SK-N-SH (cell line): ENCODE measurements around the gene SEC14L1. TPM values are rescaled to one million over a fixed set of nuclear protein-coding genes. Genes with fewer than 3 reads are reported as not detected.

Experiments
- CTCF ChIA-PET: fragments of 300-600, 350-600 bp; formaldehyde crosslinking; extraction: SDS; loops from one replicate; lab custom pipeline; 2021; lab: Yijun Ruan, JAX
- POLR2A ChIA-PET: fragments of 350-600 bp; sonication (Branson Sonifier 250); formaldehyde crosslinking; extraction: SDS; loops from one replicate; lab custom pipeline; 2020; ENCODE audit warnings: antibody characterized with exemption, inconsistent platforms; lab: Yijun Ruan, JAX
- DNase-seq: peaks from one replicate; pipeline ENCODE4 v3.0.0; 2012
- H2AFZ ChIP-seq: fragments of 200-600 bp; sonication (generic); 2 replicates; pipeline ENCODE4 v1.8.1; 2016; ENCODE audit warnings: antibody characterized with exemption, mild to moderate bottlenecking, low read depth
- H3F3A ChIP-seq: fragments of 200-600 bp; sonication (generic); replicated peaks from 2 replicates; pipeline ENCODE3; 2016; ENCODE audit warnings: antibody characterized with exemption, mild to moderate bottlenecking; ENCODE audit not compliant: insufficient read depth
- H3K27ac ChIP-seq, 2 experiments: fragments of 200-500 bp in 1 of 2; fragments of 200-600 bp in 1 of 2; sonication (Bioruptor generic) in 1 of 2; sonication (generic), shearing (Covaris generic) in 1 of 2; 2 replicates each; pipeline versions ENCODE4 v1.5.1 to v1.6.1; 2014 to 2016; ENCODE audit warnings: low read depth in 2 of 2, inconsistent platforms in 1 of 2, low read length in 1 of 2, mild to moderate bottlenecking in 1 of 2, mixed read lengths in 1 of 2
- H3K27me3 ChIP-seq: fragments of 200-600 bp; sonication (generic), shearing (Covaris generic); 2 replicates; pipeline ENCODE4 v1.6.1; 2016; ENCODE audit warnings: mixed run types; ENCODE audit not compliant: insufficient read depth
- H3K36me3 ChIP-seq, 2 experiments: fragments of 200-500 bp in 1 of 2; fragments of 200-600 bp in 1 of 2; sonication (Bioruptor generic) in 1 of 2; sonication (generic) in 1 of 2; replicated peaks in 1 of 2; 2 replicates each; pipeline versions ENCODE3 to v1.5.1; 2014 to 2016; ENCODE audit warnings: low read length in 1 of 2, mild to moderate bottlenecking in 1 of 2; ENCODE audit not compliant: insufficient read depth in 2 of 2, control insufficient read depth in 1 of 2
- H3K4me1 ChIP-seq, 2 experiments: fragments of 200-500 bp in 1 of 2; fragments of 200-600 bp in 1 of 2; sonication (Bioruptor generic) in 1 of 2; sonication (generic), shearing (Covaris generic) in 1 of 2; 2 replicates each; pipeline versions ENCODE4 v1.5.1 to v1.6.1; 2014 to 2016; ENCODE audit warnings: low read depth in 1 of 2, low read length in 1 of 2, mixed run types in 1 of 2; ENCODE audit not compliant: insufficient read depth in 2 of 2, control insufficient read depth in 1 of 2
- H3K4me2 ChIP-seq: fragments of 200-600 bp; sonication (generic), shearing (Covaris generic); 2 replicates; pipeline ENCODE4 v1.6.1; 2017; ENCODE audit warnings: mixed run types
- H3K4me3 ChIP-seq, 2 experiments: fragments of 200-500 bp in 1 of 2; fragments of 200-600 bp in 1 of 2; sonication (Bioruptor generic) in 1 of 2; sonication (generic), shearing (Covaris generic) in 1 of 2; 2 replicates each; pipeline versions ENCODE4 v1.5.1 to v1.8.1; 2014 to 2016; ENCODE audit warnings: low read depth in 2 of 2, inconsistent platforms in 1 of 2, low read length in 1 of 2, mild to moderate bottlenecking in 1 of 2, mixed read lengths in 1 of 2, moderate library complexity in 1 of 2
- H3K79me2 ChIP-seq: fragments of 200-600 bp; sonication (generic); 2 replicates; pipeline ENCODE4 v1.8.1; 2017; ENCODE audit warnings: mild to moderate bottlenecking; ENCODE audit not compliant: insufficient read depth
- H3K9ac ChIP-seq: fragments of 200-600 bp; sonication (generic); 2 replicates; pipeline ENCODE4 v1.6.1; 2017; ENCODE audit warnings: mixed run types
- H3K9me2 ChIP-seq: fragments of 200-600 bp; sonication (generic); 2 replicates; pipeline ENCODE4 v1.6.1; 2017; ENCODE audit warnings: mixed run types
- H3K9me3 ChIP-seq: fragments of 200-600 bp; sonication (generic); 2 replicates; pipeline ENCODE4 v1.6.1; 2017; ENCODE audit warnings: mixed run types, mild to moderate bottlenecking, moderate library complexity
- H4K20me1 ChIP-seq: fragments of 200-600 bp; sonication (generic); 2 replicates; pipeline ENCODE4 v1.6.1; 2017; ENCODE audit warnings: mild to moderate bottlenecking, mixed run types; ENCODE audit not compliant: insufficient read depth
- EP300 ChIP-seq, 2 experiments: IDR thresholded peaks; 2 replicates each; pipeline versions ENCODE4 v1.4.0 to v1.6.1; 2012; ENCODE audit warnings: borderline replicate concordance in 1 of 2, low read depth in 1 of 2, low read length in 1 of 2
- FOSL2 ChIP-seq: IDR thresholded peaks from 2 replicates; pipeline ENCODE4 v1.4.0; 2012; ENCODE audit warnings: low read depth, mild to moderate bottlenecking, moderate library complexity, borderline replicate concordance
- GABPA ChIP-seq: IDR thresholded peaks from 2 replicates; pipeline ENCODE4 v1.4.0; 2012; ENCODE audit warnings: low read depth, mild to moderate bottlenecking
- JUND ChIP-seq: IDR thresholded peaks from 2 replicates; pipeline ENCODE4 v1.4.0; 2012
- MXI1 ChIP-seq: IDR thresholded peaks from 2 replicates; pipeline ENCODE4 v1.6.1; 2012; ENCODE audit warnings: mild to moderate bottlenecking, low read depth, low read length, improper control_type of control experiment
- RAD21 ChIP-seq: IDR thresholded peaks from 2 replicates; pipeline ENCODE4 v1.6.1; 2012; ENCODE audit warnings: mild to moderate bottlenecking, low read length
- RFX5 ChIP-seq: IDR thresholded peaks from 2 replicates; pipeline ENCODE4 v1.6.1; 2012; ENCODE audit warnings: mild to moderate bottlenecking, improper control_type of control experiment, low read length
- SIN3A ChIP-seq: IDR thresholded peaks from 2 replicates; pipeline ENCODE4 v1.6.1; 2012; ENCODE audit warnings: low read depth, mild to moderate bottlenecking, low read length, moderate library complexity, borderline replicate concordance
- TEAD4 ChIP-seq: IDR thresholded peaks from 2 replicates; pipeline ENCODE4 v1.4.0; 2012; ENCODE audit warnings: mild to moderate bottlenecking, borderline replicate concordance; ENCODE audit not compliant: insufficient read depth
- YY1 ChIP-seq: IDR thresholded peaks from 2 replicates; pipeline ENCODE4 v1.4.0; 2012; ENCODE audit warnings: low read depth, mild to moderate bottlenecking
- WGBS: methylation state at CpG from one replicate; pipeline ENCODE4 v1.1.6; 2017; ENCODE audit warnings: low lambda C conversion rate; 5-methylcytosine and 5-hydroxymethylcytosine counted together
- polyA plus RNA-seq, 3 experiments: library from polyadenylated mRNA; depleted of rRNA; stranded (reverse); fragments of >200 nt; gene quantifications; 2 replicates each; pipeline ENCODE4 v1.2.3, GENCODE V29; 2012
- TF ChIP-seq, protein P1 (sequence below): fragments of 150-350 bp; IDR thresholded peaks from 2 replicates; pipeline ENCODE4 v1.6.1; 2016; ENCODE audit warnings: mild to moderate bottlenecking, low read depth, low read length
- TF ChIP-seq, protein P2 (sequence below): IDR thresholded peaks from 2 replicates; pipeline ENCODE4; 2012
- TF ChIP-seq, protein P3 (sequence below): fragments of 200-600 bp; sonication (generic); IDR thresholded peaks from 2 replicates; pipeline ENCODE4 v1.6.1; 2017; ENCODE audit warnings: antibody characterized with exemption, mild to moderate bottlenecking, moderate library complexity
- TF ChIP-seq, protein P4 (sequence below): fragments of 150-350 bp; IDR thresholded peaks from 2 replicates; pipeline ENCODE4 v1.6.1; 2017; ENCODE audit warnings: antibody characterized with exemption, low read length, low read depth, borderline replicate concordance
- TF ChIP-seq, protein P5 (sequence below): IDR thresholded peaks from 2 replicates; pipeline ENCODE4 v1.4.0; 2012; ENCODE audit warnings: low read depth, borderline replicate concordance
- TF ChIP-seq, protein P6 (sequence below): IDR thresholded peaks from 2 replicates; pipeline ENCODE4 v1.6.1; 2012; ENCODE audit warnings: mild to moderate bottlenecking, low read depth, low read length, moderate library complexity

The SEC14L1 gene
- polyA plus RNA-seq, 1 of the 3 experiments (the other 2 are of a cell fraction): 62.4 TPM

DNA sequence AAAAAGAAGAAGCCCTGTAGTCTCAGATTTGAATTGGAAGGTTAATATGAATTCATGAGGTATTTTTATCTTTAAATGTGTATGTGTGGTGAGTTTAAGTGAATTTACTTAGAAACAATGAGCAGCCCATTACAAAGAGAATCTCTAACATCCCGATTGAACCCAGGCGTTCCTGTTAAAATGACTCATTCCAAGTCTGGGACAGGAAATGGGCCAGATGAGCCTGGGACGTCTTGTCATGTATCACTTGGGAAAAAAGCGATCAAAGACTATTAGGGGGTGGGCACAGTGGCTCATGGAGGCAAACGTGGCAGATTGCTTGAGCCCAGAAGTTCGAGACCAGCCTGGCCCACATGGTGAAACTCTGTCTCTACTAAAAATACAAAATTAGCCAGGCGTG lies 81.6 kb downstream of the SEC14L1 start (continued):
- TF ChIP-seq, protein P1, sequence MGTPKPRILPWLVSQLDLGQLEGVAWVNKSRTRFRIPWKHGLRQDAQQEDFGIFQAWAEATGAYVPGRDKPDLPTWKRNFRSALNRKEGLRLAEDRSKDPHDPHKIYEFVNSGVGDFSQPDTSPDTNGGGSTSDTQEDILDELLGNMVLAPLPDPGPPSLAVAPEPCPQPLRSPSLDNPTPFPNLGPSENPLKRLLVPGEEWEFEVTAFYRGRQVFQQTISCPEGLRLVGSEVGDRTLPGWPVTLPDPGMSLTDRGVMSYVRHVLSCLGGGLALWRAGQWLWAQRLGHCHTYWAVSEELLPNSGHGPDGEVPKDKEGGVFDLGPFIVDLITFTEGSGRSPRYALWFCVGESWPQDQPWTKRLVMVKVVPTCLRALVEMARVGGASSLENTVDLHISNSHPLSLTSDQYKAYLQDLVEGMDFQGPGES: no peak
- TF ChIP-seq GABPA (no peak), SIN3A (no peak)
- TF ChIP-seq, protein P2, sequence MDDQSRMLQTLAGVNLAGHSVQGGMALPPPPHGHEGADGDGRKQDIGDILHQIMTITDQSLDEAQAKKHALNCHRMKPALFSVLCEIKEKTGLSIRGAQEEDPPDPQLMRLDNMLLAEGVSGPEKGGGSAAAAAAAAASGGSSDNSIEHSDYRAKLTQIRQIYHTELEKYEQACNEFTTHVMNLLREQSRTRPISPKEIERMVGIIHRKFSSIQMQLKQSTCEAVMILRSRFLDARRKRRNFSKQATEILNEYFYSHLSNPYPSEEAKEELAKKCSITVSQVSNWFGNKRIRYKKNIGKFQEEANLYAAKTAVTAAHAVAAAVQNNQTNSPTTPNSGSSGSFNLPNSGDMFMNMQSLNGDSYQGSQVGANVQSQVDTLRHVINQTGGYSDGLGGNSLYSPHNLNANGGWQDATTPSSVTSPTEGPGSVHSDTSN: no peak
- TF ChIP-seq, all 33 proteins: peak for 0

DNA sequence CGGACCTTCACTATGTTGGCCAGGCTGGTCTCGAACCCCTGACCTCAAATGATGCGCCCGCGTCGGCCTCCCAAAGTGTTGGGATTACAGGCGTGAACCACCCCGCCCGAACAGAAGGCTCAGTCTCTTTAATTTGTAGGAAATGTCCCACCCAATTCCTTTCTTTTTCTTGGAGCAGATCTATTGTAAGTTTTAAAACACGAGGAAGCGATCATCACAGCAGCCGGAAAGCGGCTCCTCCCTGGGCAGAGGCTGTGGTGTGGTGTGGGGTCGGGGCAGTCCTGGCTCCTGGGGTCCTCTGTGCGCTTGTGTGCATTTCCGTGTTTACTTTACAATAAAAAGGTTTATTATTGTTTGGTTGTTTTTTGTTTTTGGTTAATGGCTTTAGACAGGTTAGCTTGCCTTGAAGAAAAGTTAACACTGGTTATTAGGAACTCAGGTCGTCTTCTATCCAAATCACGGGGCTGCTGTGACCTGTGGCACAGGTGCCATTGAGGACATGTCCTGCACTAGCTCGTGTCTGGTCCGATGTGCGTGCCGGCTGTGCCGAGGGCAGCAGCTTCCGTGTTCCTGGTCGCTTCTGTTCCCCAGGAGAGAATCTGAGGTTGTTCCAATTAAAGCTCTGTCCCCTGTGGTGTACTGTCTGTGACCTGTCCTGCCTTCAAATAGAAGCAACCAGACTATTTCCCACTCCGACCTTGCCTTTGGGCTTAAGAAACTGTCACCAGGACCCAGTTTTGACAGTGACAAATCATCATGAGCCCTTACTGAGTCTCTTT lies 83.1 kb downstream of the SEC14L1 start:
- Histone ChIP-seq H3K4me1 (no peaks in the 10 kb centered on the region; a peak in 1 of 4 replicates), H3K79me2 (no peaks in the 10 kb centered on the region), H3K27me3 (no peaks in the 10 kb centered on the region), H3K36me3 (peaks cover 4 to 8% of the 10 kb centered on the region in 2 experiments), H3K9ac (no peak overlapping the region), H3K4me2 (no peak overlapping the region), H3F3A (peaks cover 20% of the 10 kb centered on the region), H2AFZ (no peak overlapping the region), H3K9me2 (no peaks in the 10 kb centered on the region), H3K9me3 (no peaks in the 10 kb centered on the region), H3K4me3 (no peak overlapping the region), H4K20me1 (no peaks in the 10 kb centered on the region), H3K27ac (no peak overlapping the region)
- ChIA-PET CTCF (interaction anchor here (1.0 to 1.3 kb wide), 3 partner anchors 9 to 23 kb away, joined by 3 to 5 read pairs (median 3); no protein-coding TSS in a partner anchor), POLR2A (no interaction called here)
- 95% methylated on average over 26 of the region's 26 CpGs for WGBS
- DNase-seq: no peak
- TF ChIP-seq TEAD4: no peak
- TF ChIP-seq GABPA: no peak
- no peak for TF ChIP-seq JUND
- TF ChIP-seq, protein P3, sequence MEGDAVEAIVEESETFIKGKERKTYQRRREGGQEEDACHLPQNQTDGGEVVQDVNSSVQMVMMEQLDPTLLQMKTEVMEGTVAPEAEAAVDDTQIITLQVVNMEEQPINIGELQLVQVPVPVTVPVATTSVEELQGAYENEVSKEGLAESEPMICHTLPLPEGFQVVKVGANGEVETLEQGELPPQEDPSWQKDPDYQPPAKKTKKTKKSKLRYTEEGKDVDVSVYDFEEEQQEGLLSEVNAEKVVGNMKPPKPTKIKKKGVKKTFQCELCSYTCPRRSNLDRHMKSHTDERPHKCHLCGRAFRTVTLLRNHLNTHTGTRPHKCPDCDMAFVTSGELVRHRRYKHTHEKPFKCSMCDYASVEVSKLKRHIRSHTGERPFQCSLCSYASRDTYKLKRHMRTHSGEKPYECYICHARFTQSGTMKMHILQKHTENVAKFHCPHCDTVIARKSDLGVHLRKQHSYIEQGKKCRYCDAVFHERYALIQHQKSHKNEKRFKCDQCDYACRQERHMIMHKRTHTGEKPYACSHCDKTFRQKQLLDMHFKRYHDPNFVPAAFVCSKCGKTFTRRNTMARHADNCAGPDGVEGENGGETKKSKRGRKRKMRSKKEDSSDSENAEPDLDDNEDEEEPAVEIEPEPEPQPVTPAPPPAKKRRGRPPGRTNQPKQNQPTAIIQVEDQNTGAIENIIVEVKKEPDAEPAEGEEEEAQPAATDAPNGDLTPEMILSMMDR: no peak
- no peak for TF ChIP-seq RAD21
- TF ChIP-seq, protein P4, sequence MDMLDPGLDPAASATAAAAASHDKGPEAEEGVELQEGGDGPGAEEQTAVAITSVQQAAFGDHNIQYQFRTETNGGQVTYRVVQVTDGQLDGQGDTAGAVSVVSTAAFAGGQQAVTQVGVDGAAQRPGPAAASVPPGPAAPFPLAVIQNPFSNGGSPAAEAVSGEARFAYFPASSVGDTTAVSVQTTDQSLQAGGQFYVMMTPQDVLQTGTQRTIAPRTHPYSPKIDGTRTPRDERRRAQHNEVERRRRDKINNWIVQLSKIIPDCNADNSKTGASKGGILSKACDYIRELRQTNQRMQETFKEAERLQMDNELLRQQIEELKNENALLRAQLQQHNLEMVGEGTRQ: no peak
- TF ChIP-seq YY1: no peak
- TF ChIP-seq EP300 (IDR thresholded peaks at IDR 0.05; ENCODE audit: borderline replicate concordance in 1 of 2, low read depth in 1 of 2, low read length in 1 of 2): no peak
- TF ChIP-seq, protein P5, sequence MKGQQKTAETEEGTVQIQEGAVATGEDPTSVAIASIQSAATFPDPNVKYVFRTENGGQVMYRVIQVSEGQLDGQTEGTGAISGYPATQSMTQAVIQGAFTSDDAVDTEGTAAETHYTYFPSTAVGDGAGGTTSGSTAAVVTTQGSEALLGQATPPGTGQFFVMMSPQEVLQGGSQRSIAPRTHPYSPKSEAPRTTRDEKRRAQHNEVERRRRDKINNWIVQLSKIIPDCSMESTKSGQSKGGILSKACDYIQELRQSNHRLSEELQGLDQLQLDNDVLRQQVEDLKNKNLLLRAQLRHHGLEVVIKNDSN: no peak
- TF ChIP-seq, protein P2: no peak
- TF ChIP-seq SIN3A: no peak
- TF ChIP-seq MXI1: no peak
- TF ChIP-seq RFX5: no peak
- TF ChIP-seq, protein P6, sequence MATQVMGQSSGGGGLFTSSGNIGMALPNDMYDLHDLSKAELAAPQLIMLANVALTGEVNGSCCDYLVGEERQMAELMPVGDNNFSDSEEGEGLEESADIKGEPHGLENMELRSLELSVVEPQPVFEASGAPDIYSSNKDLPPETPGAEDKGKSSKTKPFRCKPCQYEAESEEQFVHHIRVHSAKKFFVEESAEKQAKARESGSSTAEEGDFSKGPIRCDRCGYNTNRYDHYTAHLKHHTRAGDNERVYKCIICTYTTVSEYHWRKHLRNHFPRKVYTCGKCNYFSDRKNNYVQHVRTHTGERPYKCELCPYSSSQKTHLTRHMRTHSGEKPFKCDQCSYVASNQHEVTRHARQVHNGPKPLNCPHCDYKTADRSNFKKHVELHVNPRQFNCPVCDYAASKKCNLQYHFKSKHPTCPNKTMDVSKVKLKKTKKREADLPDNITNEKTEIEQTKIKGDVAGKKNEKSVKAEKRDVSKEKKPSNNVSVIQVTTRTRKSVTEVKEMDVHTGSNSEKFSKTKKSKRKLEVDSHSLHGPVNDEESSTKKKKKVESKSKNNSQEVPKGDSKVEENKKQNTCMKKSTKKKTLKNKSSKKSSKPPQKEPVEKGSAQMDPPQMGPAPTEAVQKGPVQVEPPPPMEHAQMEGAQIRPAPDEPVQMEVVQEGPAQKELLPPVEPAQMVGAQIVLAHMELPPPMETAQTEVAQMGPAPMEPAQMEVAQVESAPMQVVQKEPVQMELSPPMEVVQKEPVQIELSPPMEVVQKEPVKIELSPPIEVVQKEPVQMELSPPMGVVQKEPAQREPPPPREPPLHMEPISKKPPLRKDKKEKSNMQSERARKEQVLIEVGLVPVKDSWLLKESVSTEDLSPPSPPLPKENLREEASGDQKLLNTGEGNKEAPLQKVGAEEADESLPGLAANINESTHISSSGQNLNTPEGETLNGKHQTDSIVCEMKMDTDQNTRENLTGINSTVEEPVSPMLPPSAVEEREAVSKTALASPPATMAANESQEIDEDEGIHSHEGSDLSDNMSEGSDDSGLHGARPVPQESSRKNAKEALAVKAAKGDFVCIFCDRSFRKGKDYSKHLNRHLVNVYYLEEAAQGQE: no peak
- TF ChIP-seq FOSL2: no peak
